Spinal cord (tissue), 10 donors: ENCODE measurements around the gene HTR5A. TPM values are rescaled to one million over a fixed set of nuclear protein-coding genes. Genes with fewer than 3 reads are reported as not detected.

ENCODE experiments used
- DNase-seq, 6 donors: peaks; one replicate each; pipeline versions ENCODE4 v3.0.0 to v3.0.0-alpha.2; 2013 to 2015; ENCODE audit warnings: low spot score in 6 of 6, low read depth in 4 of 6
- H3K27ac ChIP-seq: one replicate; pipeline ENCODE4 v1.5.1; 2013; ENCODE audit warnings: low read depth, low read length, control low read depth
- H3K27me3 ChIP-seq: one replicate; pipeline ENCODE4 v1.6.1; 2013; ENCODE audit warnings: low read length; ENCODE audit not compliant: control insufficient read depth, insufficient read depth
- H3K36me3 ChIP-seq: one replicate; pipeline ENCODE4 v1.6.1; 2013; ENCODE audit warnings: low read length; ENCODE audit not compliant: control insufficient read depth, insufficient read depth
- H3K4me1 ChIP-seq: one replicate; pipeline ENCODE4 v1.6.1; 2013; ENCODE audit warnings: low read length; ENCODE audit not compliant: control insufficient read depth, insufficient read depth
- H3K4me3 ChIP-seq: one replicate; pipeline ENCODE4 v1.5.1; 2013; ENCODE audit warnings: low read depth, low read length, control low read depth
- H3K9me3 ChIP-seq: one replicate; pipeline ENCODE4 v1.6.1; 2013; ENCODE audit warnings: low read length; ENCODE audit not compliant: control insufficient read depth, insufficient read depth
- WGBS: methylation state at CpG from one replicate; pipeline ENCODE4 v1.1.5; 2013; ENCODE audit warnings: missing lambda C conversion rate; ENCODE audit not compliant: insufficient coverage; 5-methylcytosine and 5-hydroxymethylcytosine counted together
- polyA plus RNA-seq, 2 donors: library from polyadenylated mRNA; unstranded; fragments of 120-200 nt; gene quantifications; one replicate each; pipeline ENCODE4 v1.2.1, GENCODE V29; 2013; ENCODE audit not compliant: insufficient read length in 2 of 2
- total RNA-seq, 2 donors: library from RNA; depleted of rRNA in 1 of 2; stranded (reverse); fragments of 120-200 nt in 1 of 2; fragments of >200 nt in 1 of 2; gene quantifications; one replicate each; pipeline versions ENCODE4 v1.2.3 to v1.2.4, GENCODE V29; 2013 to 2014
- donor health status: healthy.

Gene HTR5A
- total and polyA plus RNA-seq, 4 donors, result 0.99 to 6.3 (median 4.7) TPM

- no CpG with 5 or more reads among the region's 4 CpGs for WGBS
Observed at GRCh38 chr7:155051355-155051754, 18.8 kb upstream of the HTR5A start.

GRCh38 chr7:155053002-155053401, 17.1 kb upstream of the HTR5A start:
- no peak overlapping the region for H3K27ac ChIP-seq
- no peaks in the 10 kb centered on the region for H3K9me3 ChIP-seq
- no peaks in the 10 kb centered on the region for H3K36me3 ChIP-seq
- DNase-seq, result no peak
- H3K4me1 ChIP-seq, result no peaks in the 10 kb centered on the region
- no peaks in the 10 kb centered on the region for H3K27me3 ChIP-seq
- WGBS, result 82% methylated on average over 11 of the region's 12 CpGs
- no peak overlapping the region for H3K4me3 ChIP-seq

More at GRCh38 chr7:155051355-155051754, 18.8 kb upstream of the HTR5A start:
- Histone ChIP-seq H3K27me3 (no peaks in the 10 kb centered on the region), H3K27ac (no peak overlapping the region), H3K9me3 (no peaks in the 10 kb centered on the region), H3K36me3 (no peaks in the 10 kb centered on the region), H3K4me3 (no peak overlapping the region), H3K4me1 (no peaks in the 10 kb centered on the region)
- DNase-seq, result no peak

- H3K4me3 ChIP-seq, result no peak overlapping the region
Observed at GRCh38 chr7:155054761-155055160, 15.4 kb upstream of the HTR5A start.

GRCh38 chr7:155057076-155057475, 13.0 kb upstream of the HTR5A start:
- Histone ChIP-seq H3K36me3 (no peaks in the 10 kb centered on the region), H3K9me3 (no peaks in the 10 kb centered on the region), H3K27ac (no peak overlapping the region), H3K4me3 (no peak overlapping the region), H3K4me1 (no peaks in the 10 kb centered on the region), H3K27me3 (no peaks in the 10 kb centered on the region)
- 60% methylated on average over 1 of the region's 7 CpGs for WGBS
- DNase-seq, result peak in 1 of 6 donors; percentile 71

More at GRCh38 chr7:155054761-155055160, 15.4 kb upstream of the HTR5A start:
- no peak for DNase-seq
- Histone ChIP-seq H3K36me3 (no peaks in the 10 kb centered on the region), H3K27me3 (no peaks in the 10 kb centered on the region), H3K9me3 (no peaks in the 10 kb centered on the region), H3K27ac (no peak overlapping the region), H3K4me1 (no peaks in the 10 kb centered on the region)
- WGBS, result no CpG with 5 or more reads among the region's 2 CpGs

GRCh38 chr7:155058896-155059295, 11.2 kb upstream of the HTR5A start:
- no peaks in the 10 kb centered on the region for H3K9me3 ChIP-seq
- H3K27me3 ChIP-seq, result no peaks in the 10 kb centered on the region
- H3K27ac ChIP-seq, result no peak overlapping the region
- DNase-seq, result peak in 1 of 6 donors; percentile 27
- H3K36me3 ChIP-seq, result no peaks in the 10 kb centered on the region
- H3K4me3 ChIP-seq, result no peak overlapping the region
- no peaks in the 10 kb centered on the region for H3K4me1 ChIP-seq
- WGBS, result 64% methylated on average over 3 of the region's 4 CpGs

GRCh38 chr7:155059703-155060102, 10.4 kb upstream of the HTR5A start:
- no peaks in the 10 kb centered on the region for H3K9me3 ChIP-seq
- H3K27ac ChIP-seq, result no peak overlapping the region
- no peak overlapping the region for H3K4me3 ChIP-seq
- no peak for DNase-seq
- no peaks in the 10 kb centered on the region for H3K4me1 ChIP-seq
- no peaks in the 10 kb centered on the region for H3K36me3 ChIP-seq
- H3K27me3 ChIP-seq, result no peaks in the 10 kb centered on the region
- WGBS, result 65% methylated on average over 4 of the region's 5 CpGs

- WGBS, result no CpG with 5 or more reads among the region's 5 CpGs
- Histone ChIP-seq H3K36me3 (no peaks in the 10 kb centered on the region), H3K4me1 (no peaks in the 10 kb centered on the region), H3K9me3 (no peaks in the 10 kb centered on the region), H3K27ac (no peak overlapping the region), H3K27me3 (no peaks in the 10 kb centered on the region), H3K4me3 (no peak overlapping the region)
- DNase-seq, result peak in 1 of 6 donors; percentile 84
Observed at GRCh38 chr7:155062411-155062810, 7.7 kb upstream of the HTR5A start.

- Histone ChIP-seq H3K27me3 (no peaks in the 10 kb centered on the region), H3K27ac (no peak overlapping the region), H3K36me3 (no peaks in the 10 kb centered on the region), H3K4me3 (no peak overlapping the region), H3K4me1 (no peaks in the 10 kb centered on the region), H3K9me3 (no peaks in the 10 kb centered on the region)
- peak in 2 of 6 donors; percentile 28 to 81 for DNase-seq
- no CpG with 5 or more reads among the region's 4 CpGs for WGBS
Observed at GRCh38 chr7:155064186-155064585, 5.9 kb upstream of the HTR5A start.

- H3K27ac ChIP-seq, result no peak overlapping the region
- peaks cover 13% of the 10 kb centered on the region for H3K4me1 ChIP-seq
- H3K4me3 ChIP-seq, result no peak overlapping the region
- no peak for DNase-seq
- 48% methylated on average over 2 of the region's 7 CpGs for WGBS
- no peaks in the 10 kb centered on the region for H3K36me3 ChIP-seq
- H3K27me3 ChIP-seq, result peaks cover 12% of the 10 kb centered on the region
- H3K9me3 ChIP-seq, result no peaks in the 10 kb centered on the region
Observed at GRCh38 chr7:155066417-155066950, 3.6 kb upstream of the HTR5A start.

GRCh38 chr7:155071121-155071651, 1.1 kb downstream of the HTR5A start:
- Histone ChIP-seq H3K36me3 (no peaks in the 10 kb centered on the region), H3K4me3 (peak overlapping the region; percentile 10), H3K9me3 (no peaks in the 10 kb centered on the region), H3K27ac (no peak overlapping the region), H3K27me3 (peaks cover 21% of the 10 kb centered on the region), H3K4me1 (peaks cover 13% of the 10 kb centered on the region)
- DNase-seq, result peak in 2 of 6 donors; percentile 10 to 68
- WGBS, result 46% methylated on average over 41 of the region's 43 CpGs
